Mucosa of descending colon (tissue), 3 donors: ENCODE measurements around the gene CDKN2B-AS1. TPM values are rescaled to one million over a fixed set of nuclear protein-coding genes. Genes with fewer than 3 reads are reported as not detected.
A peak's percentile ranks its signal among the peaks of the same experiment; 100 is the strongest.

Source experiments
- ATAC-seq: fragments of 200-7000 bp; cut with Tn5 transposase; one replicate; pipeline ENCODE4 v1.9.1; 2020; ENCODE audit warnings: mild to moderate bottlenecking, moderate library complexity
- DNase-seq, 3 donors: peaks; one replicate each; pipeline ENCODE4 v3.0.0-alpha.2; 2020
- H3K36me3 ChIP-seq: fragments of 200-600 bp; one replicate; pipeline ENCODE4 v1.8.0; 2021; ENCODE audit warnings: low read depth, mild to moderate bottlenecking
- H3K4me1 ChIP-seq: fragments of 200-600 bp; one replicate; pipeline ENCODE4 v1.8.0; 2021; ENCODE audit warnings: low read depth, mild to moderate bottlenecking
- H3K4me3 ChIP-seq: fragments of 200-600 bp; one replicate; pipeline ENCODE4 v1.8.0; 2021; ENCODE audit warnings: mild to moderate bottlenecking
- H3K9me3 ChIP-seq: fragments of 200-600 bp; one replicate; pipeline ENCODE4 v1.8.0; 2021; ENCODE audit warnings: mild to moderate bottlenecking
- intact Hi-C, 2 donors: fragments of 100-400 bp; cut with DNase I in 1 of 2; cut with micrococcal nuclease in 1 of 2; formaldehyde crosslinking; loops; one replicate each; pipeline versions ENCODE4 v1.11.0 to v1.11.1; 2022; cut with DNase I, micrococcal nuclease
- total RNA-seq, 3 donors: library from RNA; stranded (reverse); fragmentation: NEBNext Ultra II Directional in 2 of 3; extraction: Animal tissue kit (Norgen Biotek cat#: 25700) in 2 of 3; gene quantifications; one replicate each; pipeline versions ENCODE4 v1.2.1 to v1.2.4, GENCODE V29; 2021 to 2023
- TF ChIP-seq, protein P1 (sequence below): fragments of 200-600 bp; IDR thresholded peaks from one replicate; pipeline ENCODE4 v1.8.0; 2022; ENCODE audit warnings: antibody characterized with exemption, mild to moderate bottlenecking
- donor health status: DM: no; HTN: no; CAD: no; lungs with moderate emphysema.
- donor health status: DM: no; HTN: no; CAD: no.
- donor health status: DM: no; HTN: yes; CAD: no.

The CDKN2B-AS1 gene
- total RNA-seq, 3 donors from 2014 or later = 48.3 to 134 (median 78.7) TPM

GRCh38 chr9:21993007-21993406, 1.6 kb upstream of the CDKN2B-AS1 start:
- TF ChIP-seq, protein P1, sequence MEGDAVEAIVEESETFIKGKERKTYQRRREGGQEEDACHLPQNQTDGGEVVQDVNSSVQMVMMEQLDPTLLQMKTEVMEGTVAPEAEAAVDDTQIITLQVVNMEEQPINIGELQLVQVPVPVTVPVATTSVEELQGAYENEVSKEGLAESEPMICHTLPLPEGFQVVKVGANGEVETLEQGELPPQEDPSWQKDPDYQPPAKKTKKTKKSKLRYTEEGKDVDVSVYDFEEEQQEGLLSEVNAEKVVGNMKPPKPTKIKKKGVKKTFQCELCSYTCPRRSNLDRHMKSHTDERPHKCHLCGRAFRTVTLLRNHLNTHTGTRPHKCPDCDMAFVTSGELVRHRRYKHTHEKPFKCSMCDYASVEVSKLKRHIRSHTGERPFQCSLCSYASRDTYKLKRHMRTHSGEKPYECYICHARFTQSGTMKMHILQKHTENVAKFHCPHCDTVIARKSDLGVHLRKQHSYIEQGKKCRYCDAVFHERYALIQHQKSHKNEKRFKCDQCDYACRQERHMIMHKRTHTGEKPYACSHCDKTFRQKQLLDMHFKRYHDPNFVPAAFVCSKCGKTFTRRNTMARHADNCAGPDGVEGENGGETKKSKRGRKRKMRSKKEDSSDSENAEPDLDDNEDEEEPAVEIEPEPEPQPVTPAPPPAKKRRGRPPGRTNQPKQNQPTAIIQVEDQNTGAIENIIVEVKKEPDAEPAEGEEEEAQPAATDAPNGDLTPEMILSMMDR = no peak
- Histone ChIP-seq H3K36me3 (no peaks in the 10 kb centered on the region), H3K9me3 (no peaks in the 10 kb centered on the region), H3K4me3 (no peak overlapping the region), H3K4me1 (peaks cover 5% of the 10 kb centered on the region)
- ATAC-seq (no peak), DNase-seq (no peak)
- intact Hi-C loops = no loop called here

GRCh38 chr9:21993893-21994555, 567 bp upstream of the CDKN2B-AS1 start, which contains the start of gene CDKN2A:
CDKN2A (minus strand) TSS chr9:21994392.
- intact Hi-C loops = no loop called here
- Histone ChIP-seq H3K4me1 (peaks cover 5% of the 10 kb centered on the region), H3K4me3 (peak within 1 kb of the TSS; percentile 45), H3K9me3 (no peaks in the 10 kb centered on the region), H3K36me3 (no peaks in the 10 kb centered on the region)
- TF ChIP-seq, protein P1 = no peak
- peak; percentile 49 to 78 (median 71) for DNase-seq
- ATAC-seq = peak; percentile 72

DNA sequence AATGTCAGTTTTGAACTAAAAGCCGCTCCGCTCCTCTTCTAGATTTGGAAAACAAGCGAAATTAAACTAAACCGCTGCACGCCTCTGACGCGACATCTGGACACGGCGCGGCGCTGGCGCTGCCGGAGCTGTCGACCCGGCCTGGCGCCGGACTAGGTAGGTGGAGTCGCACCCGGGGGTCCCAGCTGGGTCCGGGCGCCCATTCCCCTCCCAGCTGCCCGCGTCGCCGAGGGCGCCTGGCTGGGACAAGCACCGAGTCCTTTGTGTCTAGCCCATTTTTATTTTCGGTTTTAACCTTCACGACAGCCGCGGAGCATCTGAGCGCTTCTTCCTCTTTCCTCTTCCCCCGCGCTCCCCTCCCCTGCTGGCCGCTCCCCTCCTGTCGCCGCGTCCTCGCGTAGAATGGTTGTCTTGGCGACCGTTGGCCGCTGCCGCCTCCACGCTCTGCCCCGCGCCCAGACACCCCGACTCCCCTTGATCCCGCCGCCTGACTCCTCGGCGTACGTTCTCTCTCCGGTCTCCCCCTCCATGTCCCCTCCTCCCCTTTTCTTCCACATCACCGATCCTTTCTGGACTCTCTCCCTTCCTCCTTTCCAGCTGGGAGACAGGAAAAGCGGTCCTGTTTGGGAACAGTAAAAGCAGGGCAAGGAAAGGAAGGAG, 545 bp downstream of the CDKN2B-AS1 start:
- intact Hi-C loops = no loop called here
- TF ChIP-seq, protein P1 = no peak
- ATAC-seq = peak; percentile 89
- peak overlapping the region; percentile 45 for H3K4me3 ChIP-seq
- peak; percentile 77 to 92 (median 83) for DNase-seq
- no peaks in the 10 kb centered on the region for H3K9me3 ChIP-seq
- H3K36me3 ChIP-seq = no peaks in the 10 kb centered on the region
- H3K4me1 ChIP-seq = peaks cover 5% of the 10 kb centered on the region

DNA sequence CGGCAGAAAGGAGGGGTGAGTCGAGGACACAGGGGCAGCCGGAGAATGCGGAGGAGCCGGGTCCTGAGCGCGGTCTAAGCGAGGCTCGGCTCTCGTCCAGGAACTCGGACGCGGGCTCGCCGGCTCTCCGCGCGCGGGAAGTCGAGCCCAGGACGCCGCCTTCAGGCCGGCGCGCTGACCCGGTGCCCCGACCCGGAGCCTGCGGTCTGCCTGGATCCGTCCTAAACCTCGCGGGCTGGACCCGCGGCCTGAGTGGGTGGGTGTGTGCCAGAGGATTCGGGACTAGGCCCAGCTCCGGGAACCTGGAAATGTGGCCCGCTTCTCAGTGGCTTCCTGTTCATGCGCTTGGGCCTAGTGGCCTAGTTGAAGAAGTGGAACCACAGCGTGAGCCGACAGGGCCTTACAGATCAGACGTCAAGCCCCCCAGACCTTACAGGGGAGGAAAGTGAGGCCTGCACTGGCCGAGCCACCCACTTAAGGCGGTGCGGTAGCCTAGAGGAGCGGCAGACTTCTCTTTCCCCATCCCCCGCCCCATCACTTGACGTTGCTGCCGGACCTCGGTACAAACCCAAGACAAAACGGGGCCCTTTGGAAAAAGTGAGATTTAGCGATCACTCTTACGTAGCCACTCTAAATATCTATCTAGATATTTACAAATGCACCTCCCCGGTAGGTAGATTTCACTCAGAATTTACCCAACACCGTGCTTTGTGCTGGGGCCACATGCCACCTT, 1.2 kb downstream of the CDKN2B-AS1 start:
- no peaks in the 10 kb centered on the region for H3K36me3 ChIP-seq
- H3K4me1 ChIP-seq = peaks cover 5% of the 10 kb centered on the region
- intact Hi-C loops = no loop called here
- no peaks in the 10 kb centered on the region for H3K9me3 ChIP-seq
- DNase-seq (peak; percentile 64 to 73 (median 73)), ATAC-seq (peak; percentile 64)
- peak overlapping the region; percentile 45 for H3K4me3 ChIP-seq
- TF ChIP-seq, protein P1 = no peak

DNA sequence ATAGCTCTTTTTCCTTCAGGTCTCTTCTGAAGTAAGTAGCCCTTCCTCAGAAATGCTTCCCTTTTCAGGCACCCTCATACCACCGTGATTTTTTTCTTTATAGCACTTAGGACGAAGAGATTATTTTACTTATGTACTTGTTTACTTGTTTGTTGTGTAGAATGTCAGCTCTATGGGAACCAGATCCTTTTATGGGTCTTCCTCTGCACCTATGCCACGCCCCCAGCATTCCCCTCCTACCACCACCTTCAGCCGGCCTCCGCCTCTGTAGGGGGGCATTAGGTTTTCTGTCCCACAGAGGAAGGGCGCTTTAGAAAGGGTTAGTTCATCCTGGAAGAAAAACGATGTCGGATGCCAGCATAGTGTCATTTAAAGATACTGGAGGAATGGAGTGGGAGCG, 1.8 kb downstream of the CDKN2B-AS1 start:
- DNase-seq = peak in 1 of 3 donors; percentile 14
- Histone ChIP-seq H3K4me3 (no peak overlapping the region), H3K9me3 (no peaks in the 10 kb centered on the region), H3K36me3 (no peaks in the 10 kb centered on the region), H3K4me1 (peaks cover 5% of the 10 kb centered on the region)
- intact Hi-C loops = no loop called here
- ATAC-seq = no peak
- TF ChIP-seq, protein P1 = no peak
